Skeletal muscle tissue (tissue), 4 donors: ENCODE measurements around the gene SIRT6. TPM values are rescaled to one million over a fixed set of nuclear protein-coding genes. Genes with fewer than 3 reads are reported as not detected.
"Not testable (repeated sequence)": the region's sequence is repeated elsewhere in the genome, so short reads cannot be mapped to it uniquely, and the experiment has no call there.

Experiments used
- H3K27ac ChIP-seq: one replicate; pipeline ENCODE4 v1.7.0; 2013; ENCODE audit warnings: mild to moderate bottlenecking, low read depth, low read length, inconsistent platforms
- H3K27me3 ChIP-seq, 3 donors: one replicate each; pipeline ENCODE4 v1.7.0; 2013; ENCODE audit warnings: low read length in 3 of 3; ENCODE audit not compliant: control insufficient read depth in 3 of 3, insufficient read depth in 3 of 3
- H3K36me3 ChIP-seq, 3 donors: one replicate each; pipeline ENCODE4 v1.7.0; 2013; ENCODE audit warnings: low read length in 3 of 3; ENCODE audit not compliant: control insufficient read depth in 3 of 3, insufficient read depth in 3 of 3
- H3K4me1 ChIP-seq, 3 donors: one replicate each; pipeline ENCODE4 v1.7.0; 2013; ENCODE audit warnings: low read length in 3 of 3, mild to moderate bottlenecking in 3 of 3; ENCODE audit not compliant: control insufficient read depth in 3 of 3, insufficient read depth in 3 of 3
- H3K4me3 ChIP-seq, 3 donors: one replicate each; pipeline ENCODE4 v1.7.0; 2013; ENCODE audit warnings: low read length in 3 of 3
- H3K9ac ChIP-seq, 3 donors: one replicate each; pipeline ENCODE4 v1.7.0; 2013; ENCODE audit warnings: low read length in 3 of 3, mild to moderate bottlenecking in 3 of 3, moderate library complexity in 2 of 3, low read depth in 1 of 3
- H3K9me3 ChIP-seq, 3 donors: one replicate each; pipeline ENCODE4 v1.7.0; 2013; ENCODE audit warnings: low read length in 3 of 3; ENCODE audit not compliant: control insufficient read depth in 3 of 3
- total RNA-seq: library from RNA; depleted of rRNA; stranded (reverse); fragments of >200 nt; gene quantifications from one replicate; pipeline ENCODE4 v1.2.3, GENCODE V29; 2014
- donor health status: Osteomylitis.

The SIRT6 gene
- 9.9 TPM for total RNA-seq

- Histone ChIP-seq H3K36me3 (peaks cover 3 to 18% (median 6%) of the 10 kb centered on the region in 3 donors), H3K9ac (peak within 1 kb of the TSS; percentile 97 to 99 (median 97)), H3K27me3 (peaks cover 0 to 9% (median 0%) of the 10 kb centered on the region in 3 donors), H3K4me3 (peak within 1 kb of the TSS; percentile 95 to 99 (median 97)), H3K4me1 (peaks cover 21 to 46% (median 33%) of the 10 kb centered on the region in 3 donors), H3K9me3 (no peaks in the 10 kb centered on the region), H3K27ac (peak within 1 kb of the TSS; percentile 88)
These were observed at the start of gene SIRT6, which contains the start of gene ANKRD24 for GRCh38 chr19:4182084-4182810. Gene SIRT6 (minus strand): TSS chr19:4182563. CDS start chr19:4182539, 24 bp downstream. Gene ANKRD24 (plus strand): TSS chr19:4182689. CDS start chr19:4186426, 3,737 bp downstream.

GRCh38 chr19:4232139-4232538 is 49.8 kb upstream of the SIRT6 start:
- peaks cover 38 to 48% (median 48%) of the 10 kb centered on the region in 3 donors for H3K27me3 ChIP-seq
- not testable (repeated sequence) for H3K9ac ChIP-seq, H3K36me3 ChIP-seq, H3K27ac ChIP-seq, H3K4me3 ChIP-seq, H3K4me1 ChIP-seq, H3K9me3 ChIP-seq

- H3K4me1 ChIP-seq, H3K9me3 ChIP-seq, H3K4me3 ChIP-seq, H3K27ac ChIP-seq, H3K36me3 ChIP-seq, H3K9ac ChIP-seq: not testable (repeated sequence)
- peaks cover 34 to 48% (median 42%) of the 10 kb centered on the region in 3 donors for H3K27me3 ChIP-seq
These were observed 49.2 kb upstream of the SIRT6 start for GRCh38 chr19:4231521-4231920.

- H3K9ac ChIP-seq, H3K9me3 ChIP-seq: not testable (repeated sequence)
These were observed 47.9 kb upstream of the SIRT6 start for GRCh38 chr19:4230237-4230636.

GRCh38 chr19:4229179-4229931 is 47.0 kb upstream of the SIRT6 start, which contains the start of gene EBI3:
Gene EBI3 (plus strand): TSS chr19:4229523. CDS start chr19:4229551, 28 bp downstream.
- Histone ChIP-seq H3K27me3 (peaks cover 29 to 46% (median 42%) of the 10 kb centered on the region in 3 donors), H3K36me3 (no peaks in the 10 kb centered on the region), H3K27ac (no peak within 1 kb of the TSS), H3K9ac (no peak within 1 kb of the TSS), H3K4me1 (no peaks in the 10 kb centered on the region), H3K9me3 (no peaks in the 10 kb centered on the region), H3K4me3 (no peak within 1 kb of the TSS)

More at GRCh38 chr19:4230237-4230636, 47.9 kb upstream of the SIRT6 start:
- peaks cover 34 to 48% (median 47%) of the 10 kb centered on the region in 3 donors for H3K27me3 ChIP-seq
- H3K27ac ChIP-seq, H3K36me3 ChIP-seq, H3K4me3 ChIP-seq, H3K4me1 ChIP-seq: not testable (repeated sequence)

GRCh38 chr19:4228765-4229178 is 46.4 kb upstream of the SIRT6 start:
- H3K4me1 ChIP-seq = no peaks in the 10 kb centered on the region
- H3K4me3 ChIP-seq = no peak overlapping the region
- no peaks in the 10 kb centered on the region for H3K9me3 ChIP-seq
- H3K36me3 ChIP-seq = no peaks in the 10 kb centered on the region
- no peak overlapping the region for H3K27ac ChIP-seq
- peaks cover 27 to 52% (median 39%) of the 10 kb centered on the region in 3 donors for H3K27me3 ChIP-seq
- H3K9ac ChIP-seq = no peak overlapping the region

GRCh38 chr19:4227771-4228170 is 45.4 kb upstream of the SIRT6 start:
- H3K9ac ChIP-seq = no peak overlapping the region
- H3K4me1 ChIP-seq = no peaks in the 10 kb centered on the region
- no peak overlapping the region for H3K4me3 ChIP-seq
- peaks cover 20 to 49% (median 30%) of the 10 kb centered on the region in 3 donors for H3K27me3 ChIP-seq
- no peaks in the 10 kb centered on the region for H3K9me3 ChIP-seq
- no peaks in the 10 kb centered on the region for H3K36me3 ChIP-seq
- H3K27ac ChIP-seq = no peak overlapping the region

GRCh38 chr19:4225885-4226284 is 43.5 kb upstream of the SIRT6 start:
- Histone ChIP-seq H3K9me3 (no peaks in the 10 kb centered on the region), H3K36me3 (no peaks in the 10 kb centered on the region), H3K27ac (no peak overlapping the region), H3K27me3 (peaks cover 20 to 62% (median 21%) of the 10 kb centered on the region in 3 donors), H3K9ac (no peak overlapping the region), H3K4me1 (no peaks in the 10 kb centered on the region), H3K4me3 (no peak overlapping the region)

- H3K9me3 ChIP-seq = no peaks in the 10 kb centered on the region
- H3K4me1 ChIP-seq = no peaks in the 10 kb centered on the region
- H3K4me3 ChIP-seq = no peak overlapping the region
- no peak overlapping the region for H3K27ac ChIP-seq
- H3K27me3 ChIP-seq = peaks cover 14 to 62% (median 16%) of the 10 kb centered on the region in 3 donors
- no peaks in the 10 kb centered on the region for H3K36me3 ChIP-seq
- no peak overlapping the region for H3K9ac ChIP-seq
These were observed 42.1 kb upstream of the SIRT6 start for GRCh38 chr19:4224470-4224869.

- Histone ChIP-seq H3K27ac (no peak overlapping the region), H3K4me1 (no peaks in the 10 kb centered on the region), H3K9ac (no peak overlapping the region), H3K36me3 (no peaks in the 10 kb centered on the region), H3K27me3 (peaks cover 0 to 49% (median 0%) of the 10 kb centered on the region in 3 donors), H3K4me3 (no peak overlapping the region), H3K9me3 (no peaks in the 10 kb centered on the region)
These were observed 37.8 kb upstream of the SIRT6 start for GRCh38 chr19:4220188-4220587.
